Ishikawa (cell line): ENCODE data around the gene AOX1.

Experiments used
- CEBPB ChIP-seq: IDR thresholded peaks from 2 replicates; pipeline ENCODE4 v1.6.1; 2012
- CREB1 ChIP-seq: IDR thresholded peaks from 2 replicates; pipeline ENCODE4 v1.6.1; 2012; ENCODE audit warnings: low read depth
- EGR1 ChIP-seq: IDR thresholded peaks from 2 replicates; pipeline ENCODE4 v1.6.1; 2012
- EP300 ChIP-seq: IDR thresholded peaks from 2 replicates; pipeline ENCODE4 v1.6.1; 2012; ENCODE audit warnings: borderline replicate concordance
- FOXM1 ChIP-seq: IDR thresholded peaks from 2 replicates; pipeline ENCODE4 v1.6.1; 2012; ENCODE audit warnings: low read depth, borderline replicate concordance
- NFIC ChIP-seq: IDR thresholded peaks from 2 replicates; pipeline ENCODE4 v1.6.1; 2012
- RAD21 ChIP-seq: IDR thresholded peaks from 2 replicates; pipeline ENCODE4 v1.6.1; 2012; ENCODE audit warnings: low read depth
- TAF1 ChIP-seq: IDR thresholded peaks from 2 replicates; pipeline ENCODE4 v1.6.1; 2012; ENCODE audit warnings: low read depth, mild to moderate bottlenecking
- TCF12 ChIP-seq: IDR thresholded peaks from 2 replicates; pipeline ENCODE4 v1.6.1; 2012; ENCODE audit warnings: low read depth
- TEAD4 ChIP-seq: IDR thresholded peaks from 2 replicates; pipeline ENCODE4 v1.6.1; 2012
- YY1 ChIP-seq: IDR thresholded peaks from 2 replicates; pipeline ENCODE4 v1.6.1; 2012; ENCODE audit warnings: low read depth
- ZBTB7A ChIP-seq: IDR thresholded peaks from 2 replicates; pipeline ENCODE4 v1.6.1; 2012; ENCODE audit warnings: low read depth
- TF ChIP-seq, protein P1 (sequence below): IDR thresholded peaks from 2 replicates; pipeline ENCODE4 v1.6.1; 2012
- TF ChIP-seq, protein P2 (sequence below): IDR thresholded peaks from 2 replicates; pipeline ENCODE4 v1.6.1; 2012
- TF ChIP-seq, protein P3 (sequence below): IDR thresholded peaks from 2 replicates; pipeline ENCODE4 v1.6.1; 2012; ENCODE audit warnings: low read depth, mild to moderate bottlenecking

AOX1 gene

DNA sequence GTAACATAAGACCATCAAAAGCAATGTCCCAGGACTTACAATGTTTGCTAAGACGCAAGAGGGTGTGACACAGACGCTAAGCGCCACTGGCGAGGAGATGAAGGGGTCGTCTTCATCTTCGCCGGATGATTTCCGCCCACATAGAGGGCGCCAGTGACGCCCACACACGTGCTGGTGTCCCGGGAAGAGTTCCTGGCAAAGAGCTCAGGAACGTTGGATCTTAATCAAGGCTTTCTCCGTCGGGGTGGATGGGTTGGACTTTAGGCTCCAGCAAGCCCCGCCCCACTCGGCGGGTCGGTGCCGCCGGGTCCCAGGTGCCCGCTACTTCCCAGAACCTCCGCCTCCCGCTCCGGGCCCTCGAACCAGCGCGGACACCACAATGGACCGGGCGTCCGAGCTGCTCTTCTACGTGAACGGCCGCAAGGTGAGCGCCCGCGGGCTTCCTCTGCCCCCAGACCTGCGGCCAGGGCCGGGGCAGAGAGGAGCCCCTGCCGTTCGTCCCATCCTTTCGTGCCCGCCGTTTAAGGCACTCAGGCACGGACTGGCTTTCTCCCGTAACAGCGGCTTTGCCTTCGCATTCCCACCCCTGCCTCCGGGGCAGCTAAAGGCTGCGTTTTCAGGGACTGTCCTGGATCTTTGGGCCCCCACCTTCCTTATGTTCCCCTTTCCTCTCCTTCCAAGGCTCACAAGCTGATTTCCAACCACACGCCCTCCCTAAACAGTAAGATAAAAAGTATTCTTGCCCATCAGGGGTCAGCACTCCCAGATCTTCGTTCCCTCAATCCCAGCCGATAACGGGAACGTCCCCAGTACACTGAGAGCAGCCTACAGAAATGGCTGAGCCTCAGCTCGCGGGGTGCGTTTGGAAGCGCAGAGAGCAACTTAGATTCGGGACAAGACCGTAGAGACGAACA lies at the start of gene AOX1:
AOX1 (plus strand) TSS at position 285 of the 914 bp plus-strand sequence; CDS start at position 380, 95 bp downstream.
- TF ChIP-seq YY1 (no peak), RAD21 (no peak), TCF12 (no peak), NFIC (no peak), EP300 (no peak)
- TF ChIP-seq, protein P1, sequence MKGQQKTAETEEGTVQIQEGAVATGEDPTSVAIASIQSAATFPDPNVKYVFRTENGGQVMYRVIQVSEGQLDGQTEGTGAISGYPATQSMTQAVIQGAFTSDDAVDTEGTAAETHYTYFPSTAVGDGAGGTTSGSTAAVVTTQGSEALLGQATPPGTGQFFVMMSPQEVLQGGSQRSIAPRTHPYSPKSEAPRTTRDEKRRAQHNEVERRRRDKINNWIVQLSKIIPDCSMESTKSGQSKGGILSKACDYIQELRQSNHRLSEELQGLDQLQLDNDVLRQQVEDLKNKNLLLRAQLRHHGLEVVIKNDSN: no peak
- TF ChIP-seq, protein P2, sequence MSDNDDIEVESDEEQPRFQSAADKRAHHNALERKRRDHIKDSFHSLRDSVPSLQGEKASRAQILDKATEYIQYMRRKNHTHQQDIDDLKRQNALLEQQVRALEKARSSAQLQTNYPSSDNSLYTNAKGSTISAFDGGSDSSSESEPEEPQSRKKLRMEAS: no peak
- TF ChIP-seq, protein P3, sequence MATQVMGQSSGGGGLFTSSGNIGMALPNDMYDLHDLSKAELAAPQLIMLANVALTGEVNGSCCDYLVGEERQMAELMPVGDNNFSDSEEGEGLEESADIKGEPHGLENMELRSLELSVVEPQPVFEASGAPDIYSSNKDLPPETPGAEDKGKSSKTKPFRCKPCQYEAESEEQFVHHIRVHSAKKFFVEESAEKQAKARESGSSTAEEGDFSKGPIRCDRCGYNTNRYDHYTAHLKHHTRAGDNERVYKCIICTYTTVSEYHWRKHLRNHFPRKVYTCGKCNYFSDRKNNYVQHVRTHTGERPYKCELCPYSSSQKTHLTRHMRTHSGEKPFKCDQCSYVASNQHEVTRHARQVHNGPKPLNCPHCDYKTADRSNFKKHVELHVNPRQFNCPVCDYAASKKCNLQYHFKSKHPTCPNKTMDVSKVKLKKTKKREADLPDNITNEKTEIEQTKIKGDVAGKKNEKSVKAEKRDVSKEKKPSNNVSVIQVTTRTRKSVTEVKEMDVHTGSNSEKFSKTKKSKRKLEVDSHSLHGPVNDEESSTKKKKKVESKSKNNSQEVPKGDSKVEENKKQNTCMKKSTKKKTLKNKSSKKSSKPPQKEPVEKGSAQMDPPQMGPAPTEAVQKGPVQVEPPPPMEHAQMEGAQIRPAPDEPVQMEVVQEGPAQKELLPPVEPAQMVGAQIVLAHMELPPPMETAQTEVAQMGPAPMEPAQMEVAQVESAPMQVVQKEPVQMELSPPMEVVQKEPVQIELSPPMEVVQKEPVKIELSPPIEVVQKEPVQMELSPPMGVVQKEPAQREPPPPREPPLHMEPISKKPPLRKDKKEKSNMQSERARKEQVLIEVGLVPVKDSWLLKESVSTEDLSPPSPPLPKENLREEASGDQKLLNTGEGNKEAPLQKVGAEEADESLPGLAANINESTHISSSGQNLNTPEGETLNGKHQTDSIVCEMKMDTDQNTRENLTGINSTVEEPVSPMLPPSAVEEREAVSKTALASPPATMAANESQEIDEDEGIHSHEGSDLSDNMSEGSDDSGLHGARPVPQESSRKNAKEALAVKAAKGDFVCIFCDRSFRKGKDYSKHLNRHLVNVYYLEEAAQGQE: no peak

DNA sequence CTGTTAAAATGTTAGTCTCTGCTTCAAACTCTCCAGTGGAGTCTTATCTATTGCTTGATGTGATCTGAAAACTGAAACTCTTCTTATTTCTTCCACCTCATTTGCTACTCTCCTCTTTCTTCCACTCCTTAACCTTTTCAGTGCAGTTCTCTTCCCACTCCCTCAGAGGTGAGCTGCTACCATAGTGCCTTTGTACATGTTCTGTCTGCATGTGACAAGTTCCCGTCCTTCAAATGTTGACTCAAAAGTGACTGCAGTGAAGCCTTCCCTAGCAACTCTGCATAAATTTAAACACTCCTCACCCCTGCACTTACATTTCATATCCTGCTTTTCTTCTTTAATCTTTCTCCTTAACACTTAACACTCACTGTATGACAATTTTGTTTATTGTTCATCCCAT lies 47.7 kb upstream of the AOX1 start:
- TF ChIP-seq YY1 (no peak), NFIC (no peak), EP300 (no peak), EGR1 (no peak), TEAD4 (no peak), CEBPB (no peak), TCF12 (no peak), TAF1 (no peak), CREB1 (no peak), RAD21 (no peak)
- TF ChIP-seq, protein P3: no peak
- TF ChIP-seq, protein P1: no peak

DNA sequence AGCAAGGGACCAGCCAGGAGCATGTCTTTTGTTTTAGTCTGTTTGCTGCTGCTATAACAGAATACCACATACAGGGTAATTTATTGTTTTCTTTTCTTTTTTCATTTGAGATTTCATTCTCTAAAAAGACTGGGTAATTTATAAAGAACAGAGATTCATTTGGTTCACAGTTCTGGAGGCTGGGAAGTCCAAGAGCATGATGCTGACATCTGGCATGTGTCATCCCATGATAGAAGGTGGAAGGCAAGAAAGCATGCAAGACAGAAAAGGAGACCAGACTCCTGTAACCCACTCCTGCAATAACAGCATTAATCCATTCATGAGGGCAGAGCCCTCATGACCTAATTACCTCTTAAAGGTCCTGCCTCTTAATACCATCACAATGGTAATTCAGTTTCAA lies 45.0 kb upstream of the AOX1 start:
- TF ChIP-seq TEAD4 (no peak), ZBTB7A (no peak), TCF12 (no peak), YY1 (no peak), CEBPB (no peak), EGR1 (no peak), FOXM1 (no peak), CREB1 (no peak)
- TF ChIP-seq, protein P2: no peak
- TF ChIP-seq, protein P3: no peak
- TF ChIP-seq, protein P1: no peak

DNA sequence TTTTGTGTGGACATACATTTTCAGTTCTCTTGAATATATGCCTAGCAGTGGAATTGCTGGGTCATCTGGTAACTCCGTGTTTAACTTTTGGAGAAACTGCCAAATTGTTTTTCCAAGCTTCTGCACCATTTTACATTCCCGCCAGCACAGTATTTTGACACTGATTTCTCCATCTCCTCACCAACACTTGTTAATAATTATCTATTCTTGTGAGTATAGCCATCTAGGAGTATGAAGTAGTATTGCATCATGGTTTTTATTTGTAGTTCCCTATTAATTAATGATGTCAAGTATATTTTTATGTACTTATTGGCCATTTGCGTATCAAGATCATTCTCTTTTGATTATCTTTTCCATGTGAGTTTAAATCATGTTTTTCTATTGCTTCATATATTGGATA lies 17.9 kb upstream of the AOX1 start:
- TF ChIP-seq NFIC (no peak), TAF1 (no peak), CREB1 (no peak), FOXM1 (no peak), EGR1 (no peak), YY1 (no peak), ZBTB7A (no peak), EP300 (no peak), RAD21 (no peak), CEBPB (no peak), TEAD4 (no peak), TCF12 (no peak)
- TF ChIP-seq, protein P1: no peak
- TF ChIP-seq, protein P2: no peak
- TF ChIP-seq, protein P3: no peak
